ENCODE measurements around the gene ATP8A2. TPM values are rescaled to one million over a fixed set of nuclear protein-coding genes. Genes with fewer than 3 reads are reported as not detected.

Gene ATP8A2
- total and polyA plus RNA-seq, 7 donors: under 0.01 to 2.2 (median 1.2) TPM; not detected in 1

GRCh38 chr13:25688536-25688935, 316.8 kb downstream of the ATP8A2 start:
- WGBS, 2 donors: 76 to 84% methylated on average over 5 of the region's 5 CpGs
- Histone ChIP-seq H3K36me3 (no peaks in the 10 kb centered on the region), H3K4me3 (no peak overlapping the region), H3K4me1 (peaks cover 0 to 8% (median 0%) of the 10 kb centered on the region in 4 donors), H3K27ac (no peak overlapping the region), H3K9me3 (no peaks in the 10 kb centered on the region), H3K27me3 (no peaks in the 10 kb centered on the region)
- intact Hi-C loops (cut with DNase I): no loop called here
- no peak for DNase-seq
- TF ChIP-seq EP300 (IDR thresholded peaks at IDR 0.05) (no peak), POLR2AphosphoS5 (IDR thresholded peaks at IDR 0.05) (no peak), CTCF (IDR thresholded peaks at IDR 0.05) (no peak), POLR2A (IDR thresholded peaks at IDR 0.05) (no peak)

- no peaks in the 10 kb centered on the region for H3K27me3 ChIP-seq
- H3K4me3 ChIP-seq: no peak overlapping the region
- no peaks in the 10 kb centered on the region for H3K36me3 ChIP-seq
- no peaks in the 10 kb centered on the region for H3K9me3 ChIP-seq
- WGBS, 2 donors: 84 to 93% methylated on average over 2 of the region's 2 CpGs
- TF ChIP-seq EP300 (IDR thresholded peaks at IDR 0.05): no peak
- TF ChIP-seq POLR2A (IDR thresholded peaks at IDR 0.05): no peak
- TF ChIP-seq POLR2AphosphoS5 (IDR thresholded peaks at IDR 0.05): no peak
- no peak for TF ChIP-seq CTCF (IDR thresholded peaks at IDR 0.05)
- peaks cover 0 to 7% (median 0%) of the 10 kb centered on the region in 4 donors for H3K4me1 ChIP-seq
- intact Hi-C loops (cut with DNase I): no loop called here
- no peak for DNase-seq
- H3K27ac ChIP-seq: no peak overlapping the region
Observed at GRCh38 chr13:25689539-25689938, 317.8 kb downstream of the ATP8A2 start.

GRCh38 chr13:25690582-25690981, 318.8 kb downstream of the ATP8A2 start:
- Histone ChIP-seq H3K27me3 (no peaks in the 10 kb centered on the region), H3K4me1 (no peaks in the 10 kb centered on the region), H3K9me3 (no peaks in the 10 kb centered on the region), H3K27ac (no peak overlapping the region), H3K36me3 (no peaks in the 10 kb centered on the region), H3K4me3 (no peak overlapping the region)
- DNase-seq: no peak
- intact Hi-C loops (cut with DNase I): no loop called here
- TF ChIP-seq POLR2AphosphoS5 (IDR thresholded peaks at IDR 0.05) (no peak), POLR2A (IDR thresholded peaks at IDR 0.05) (no peak), EP300 (IDR thresholded peaks at IDR 0.05) (no peak), CTCF (IDR thresholded peaks at IDR 0.05) (no peak)
- WGBS, 2 donors: 87 to 92% methylated on average over 2 of the region's 2 CpGs

- 61 to 74% methylated on average over 2 of the region's 2 CpGs for WGBS, 2 donors
Observed at GRCh38 chr13:25691654-25692053, 319.9 kb downstream of the ATP8A2 start.

More at GRCh38 chr13:25691654-25692053, 319.9 kb downstream of the ATP8A2 start:
- Histone ChIP-seq H3K9me3 (peaks cover 0 to 3% (median 0%) of the 10 kb centered on the region in 4 donors), H3K27me3 (no peaks in the 10 kb centered on the region), H3K36me3 (no peaks in the 10 kb centered on the region), H3K27ac (no peak overlapping the region), H3K4me1 (no peaks in the 10 kb centered on the region), H3K4me3 (no peak overlapping the region)
- no peak for DNase-seq
- intact Hi-C loops (cut with DNase I): no loop called here
- TF ChIP-seq CTCF (IDR thresholded peaks at IDR 0.05) (no peak), POLR2A (IDR thresholded peaks at IDR 0.05) (no peak), EP300 (IDR thresholded peaks at IDR 0.05) (no peak), POLR2AphosphoS5 (IDR thresholded peaks at IDR 0.05) (no peak)
